Measurements from ENCODE around the gene NPAS4. TPM values are rescaled to one million over a fixed set of nuclear protein-coding genes. Genes with fewer than 3 reads are reported as not detected.
A peak's percentile ranks its signal among the peaks of the same experiment; 100 is the strongest.
"Not testable (repeated sequence)": the region's sequence is repeated elsewhere in the genome, so short reads cannot be mapped to it uniquely, and the experiment has no call there.

The NPAS4 gene
- total and polyA plus RNA-seq, 2 donors = 0.05 TPM; not detected in 1

- Histone ChIP-seq H3K27ac (ENCODE audit: low read depth in 1 of 2, low read length in 1 of 2) (no peak overlapping the region), H3K27me3 (ENCODE audit: control insufficient read depth in 2 of 2, insufficient read depth in 1 of 2, low read length in 1 of 2) (peaks cover 0 to 6% of the 10 kb centered on the region in 2 donors), H3K36me3 (ENCODE audit: control insufficient read depth in 2 of 2, insufficient read depth in 2 of 2, low read length in 1 of 2) (peaks cover 0 to 3% of the 10 kb centered on the region in 2 donors), H3K9me3 (ENCODE audit: control insufficient read depth in 2 of 2, insufficient read depth in 1 of 2, low read length in 1 of 2) (no peaks in the 10 kb centered on the region), H3K4me3 (ENCODE audit: low read length in 2 of 2) (no peak overlapping the region), H3K4me1 (ENCODE audit: control insufficient read depth in 2 of 2, insufficient read depth in 2 of 2, low read length in 2 of 2) (no peaks in the 10 kb centered on the region)
- 95% methylated on average over 2 of the region's 2 CpGs for WGBS
- DNase-seq (ENCODE audit: low read depth in 6 of 9, low spot score in 9 of 9) = no peak
Measured at GRCh38 chr11:66428933-66429332, 8.1 kb downstream of the NPAS4 start.

- Histone ChIP-seq H3K27me3 (ENCODE audit: control insufficient read depth in 2 of 2, insufficient read depth in 1 of 2, low read length in 1 of 2) (peaks cover 0 to 3% of the 10 kb centered on the region in 2 donors), H3K27ac (ENCODE audit: low read depth in 1 of 2, low read length in 1 of 2) (no peak overlapping the region), H3K36me3 (ENCODE audit: control insufficient read depth in 2 of 2, insufficient read depth in 2 of 2, low read length in 1 of 2) (peaks cover 3% of the 10 kb centered on the region in 2 donors), H3K4me3 (ENCODE audit: low read length in 2 of 2) (no peak overlapping the region), H3K9me3 (ENCODE audit: control insufficient read depth in 2 of 2, insufficient read depth in 1 of 2, low read length in 1 of 2) (no peaks in the 10 kb centered on the region), H3K4me1 (ENCODE audit: control insufficient read depth in 2 of 2, insufficient read depth in 2 of 2, low read length in 2 of 2) (no peaks in the 10 kb centered on the region)
- WGBS = 52% methylated on average over 9 of the region's 9 CpGs
- DNase-seq (ENCODE audit: low read depth in 6 of 9, low spot score in 9 of 9) = peak in 7 of 9 donors; percentile 19 to 68 (median 46)
Measured at GRCh38 chr11:66429983-66430602, 9.3 kb downstream of the NPAS4 start.

GRCh38 chr11:66431287-66431686 lies 10.5 kb downstream of the NPAS4 start:
- H3K4me1 ChIP-seq (ENCODE audit: control insufficient read depth in 2 of 2, insufficient read depth in 2 of 2, low read length in 2 of 2); DNase-seq (ENCODE audit: low read depth in 6 of 9, low spot score in 9 of 9); H3K9me3 ChIP-seq (ENCODE audit: control insufficient read depth in 2 of 2, insufficient read depth in 1 of 2, low read length in 1 of 2); H3K27ac ChIP-seq (ENCODE audit: low read depth in 1 of 2, low read length in 1 of 2); H3K4me3 ChIP-seq (ENCODE audit: low read length in 2 of 2); H3K36me3 ChIP-seq (ENCODE audit: control insufficient read depth in 2 of 2, insufficient read depth in 2 of 2, low read length in 1 of 2); H3K27me3 ChIP-seq (ENCODE audit: control insufficient read depth in 2 of 2, insufficient read depth in 1 of 2, low read length in 1 of 2): not testable (repeated sequence)

GRCh38 chr11:66431871-66432329 lies 11.1 kb downstream of the NPAS4 start:
- H3K9me3 ChIP-seq (ENCODE audit: control insufficient read depth in 2 of 2, insufficient read depth in 1 of 2, low read length in 1 of 2); H3K27me3 ChIP-seq (ENCODE audit: control insufficient read depth in 2 of 2, insufficient read depth in 1 of 2, low read length in 1 of 2); DNase-seq (ENCODE audit: low read depth in 6 of 9, low spot score in 9 of 9); H3K27ac ChIP-seq (ENCODE audit: low read depth in 1 of 2, low read length in 1 of 2); H3K4me1 ChIP-seq (ENCODE audit: control insufficient read depth in 2 of 2, insufficient read depth in 2 of 2, low read length in 2 of 2); H3K4me3 ChIP-seq (ENCODE audit: low read length in 2 of 2): not testable (repeated sequence)
- 97% methylated on average over 8 of the region's 8 CpGs for WGBS
- peaks cover 5 to 15% of the 10 kb centered on the region in 2 donors for H3K36me3 ChIP-seq (ENCODE audit: control insufficient read depth in 2 of 2, insufficient read depth in 2 of 2, low read length in 1 of 2)

- H3K4me3 ChIP-seq (ENCODE audit: low read length in 2 of 2) = no peak overlapping the region
- 95% methylated on average over 7 of the region's 7 CpGs for whole genome bisulfite sequencing
- no peaks in the 10 kb centered on the region for H3K27me3 ChIP-seq (ENCODE audit: control insufficient read depth in 2 of 2, insufficient read depth in 1 of 2, low read length in 1 of 2)
- H3K36me3 ChIP-seq (ENCODE audit: control insufficient read depth in 2 of 2, insufficient read depth in 2 of 2, low read length in 1 of 2) = peaks cover 8 to 15% of the 10 kb centered on the region in 2 donors
- no peaks in the 10 kb centered on the region for H3K9me3 ChIP-seq (ENCODE audit: control insufficient read depth in 2 of 2, insufficient read depth in 1 of 2, low read length in 1 of 2)
- H3K27ac ChIP-seq (ENCODE audit: low read depth in 1 of 2, low read length in 1 of 2) = no peak overlapping the region
- DNase-seq (ENCODE audit: low read depth in 6 of 9, low spot score in 9 of 9) = no peak
- no peaks in the 10 kb centered on the region for H3K4me1 ChIP-seq (ENCODE audit: control insufficient read depth in 2 of 2, insufficient read depth in 2 of 2, low read length in 2 of 2)
Measured at GRCh38 chr11:66432597-66432996, 11.8 kb downstream of the NPAS4 start.

GRCh38 chr11:66437979-66438503 lies 17.2 kb downstream of the NPAS4 start:
- Histone ChIP-seq H3K9me3 (ENCODE audit: control insufficient read depth in 2 of 2, insufficient read depth in 1 of 2, low read length in 1 of 2) (peaks cover 0 to 3% of the 10 kb centered on the region in 2 donors), H3K4me3 (ENCODE audit: low read length in 2 of 2) (peak overlapping the region; percentile 68 to 71), H3K36me3 (ENCODE audit: control insufficient read depth in 2 of 2, insufficient read depth in 2 of 2, low read length in 1 of 2) (peaks cover 6 to 15% of the 10 kb centered on the region in 2 donors), H3K4me1 (ENCODE audit: control insufficient read depth in 2 of 2, insufficient read depth in 2 of 2, low read length in 2 of 2) (peaks cover 7% of the 10 kb centered on the region in 2 donors), H3K27me3 (ENCODE audit: control insufficient read depth in 2 of 2, insufficient read depth in 1 of 2, low read length in 1 of 2) (no peaks in the 10 kb centered on the region), H3K27ac (ENCODE audit: low read depth in 1 of 2, low read length in 1 of 2) (no peak overlapping the region)
- no peak for DNase-seq (ENCODE audit: low read depth in 6 of 9, low spot score in 9 of 9)
- 10% methylated on average over 12 of the region's 12 CpGs for WGBS

- 8% methylated on average over 45 of the region's 45 CpGs for WGBS
- Histone ChIP-seq H3K4me1 (ENCODE audit: control insufficient read depth in 2 of 2, insufficient read depth in 2 of 2, low read length in 2 of 2) (peaks cover 7% of the 10 kb centered on the region in 2 donors), H3K9me3 (ENCODE audit: control insufficient read depth in 2 of 2, insufficient read depth in 1 of 2, low read length in 1 of 2) (peaks cover 0 to 11% of the 10 kb centered on the region in 2 donors), H3K27me3 (ENCODE audit: control insufficient read depth in 2 of 2, insufficient read depth in 1 of 2, low read length in 1 of 2) (no peaks in the 10 kb centered on the region), H3K4me3 (ENCODE audit: low read length in 2 of 2) (peak within 1 kb of the TSS; percentile 68 to 71), H3K27ac (ENCODE audit: low read depth in 1 of 2, low read length in 1 of 2) (peak within 1 kb of the TSS; percentile 83), H3K36me3 (ENCODE audit: control insufficient read depth in 2 of 2, insufficient read depth in 2 of 2, low read length in 1 of 2) (peaks cover 6 to 15% of the 10 kb centered on the region in 2 donors)
- peak; percentile 86 to 98 (median 96) for DNase-seq (ENCODE audit: low read depth in 6 of 9, low spot score in 9 of 9)
Measured at GRCh38 chr11:66438504-66439466, 17.9 kb downstream of the NPAS4 start, which contains the start of gene MRPL11. Gene MRPL11, minus strand, starts transcription at chr11:66438848. Its CDS starts 94 bp downstream, at chr11:66438754.

GRCh38 chr11:66440101-66440939 lies 19.5 kb downstream of the NPAS4 start:
- WGBS = 95% methylated on average over 29 of the region's 29 CpGs
- H3K4me1 ChIP-seq (ENCODE audit: control insufficient read depth in 2 of 2, insufficient read depth in 2 of 2, low read length in 2 of 2); H3K27me3 ChIP-seq (ENCODE audit: control insufficient read depth in 2 of 2, insufficient read depth in 1 of 2, low read length in 1 of 2); H3K4me3 ChIP-seq (ENCODE audit: low read length in 2 of 2); H3K27ac ChIP-seq (ENCODE audit: low read depth in 1 of 2, low read length in 1 of 2); DNase-seq (ENCODE audit: low read depth in 6 of 9, low spot score in 9 of 9): not testable (repeated sequence)
- peaks cover 0 to 12% of the 10 kb centered on the region in 2 donors for H3K9me3 ChIP-seq (ENCODE audit: control insufficient read depth in 2 of 2, insufficient read depth in 1 of 2, low read length in 1 of 2)
- H3K36me3 ChIP-seq (ENCODE audit: control insufficient read depth in 2 of 2, insufficient read depth in 2 of 2, low read length in 1 of 2) = peaks cover 6 to 10% of the 10 kb centered on the region in 2 donors

Data from thymus (tissue), 11 donors.